NCI-H2081 treated with DMSO at 0.1 percent for 48 hours (cell line): ENCODE measurements around the gene CPXM2.

Source experiments
- DNase-seq: peaks from one replicate; lab custom pipeline; 2025; lab: John Stamatoyannopoulos, UW

CPXM2 gene

DNA sequence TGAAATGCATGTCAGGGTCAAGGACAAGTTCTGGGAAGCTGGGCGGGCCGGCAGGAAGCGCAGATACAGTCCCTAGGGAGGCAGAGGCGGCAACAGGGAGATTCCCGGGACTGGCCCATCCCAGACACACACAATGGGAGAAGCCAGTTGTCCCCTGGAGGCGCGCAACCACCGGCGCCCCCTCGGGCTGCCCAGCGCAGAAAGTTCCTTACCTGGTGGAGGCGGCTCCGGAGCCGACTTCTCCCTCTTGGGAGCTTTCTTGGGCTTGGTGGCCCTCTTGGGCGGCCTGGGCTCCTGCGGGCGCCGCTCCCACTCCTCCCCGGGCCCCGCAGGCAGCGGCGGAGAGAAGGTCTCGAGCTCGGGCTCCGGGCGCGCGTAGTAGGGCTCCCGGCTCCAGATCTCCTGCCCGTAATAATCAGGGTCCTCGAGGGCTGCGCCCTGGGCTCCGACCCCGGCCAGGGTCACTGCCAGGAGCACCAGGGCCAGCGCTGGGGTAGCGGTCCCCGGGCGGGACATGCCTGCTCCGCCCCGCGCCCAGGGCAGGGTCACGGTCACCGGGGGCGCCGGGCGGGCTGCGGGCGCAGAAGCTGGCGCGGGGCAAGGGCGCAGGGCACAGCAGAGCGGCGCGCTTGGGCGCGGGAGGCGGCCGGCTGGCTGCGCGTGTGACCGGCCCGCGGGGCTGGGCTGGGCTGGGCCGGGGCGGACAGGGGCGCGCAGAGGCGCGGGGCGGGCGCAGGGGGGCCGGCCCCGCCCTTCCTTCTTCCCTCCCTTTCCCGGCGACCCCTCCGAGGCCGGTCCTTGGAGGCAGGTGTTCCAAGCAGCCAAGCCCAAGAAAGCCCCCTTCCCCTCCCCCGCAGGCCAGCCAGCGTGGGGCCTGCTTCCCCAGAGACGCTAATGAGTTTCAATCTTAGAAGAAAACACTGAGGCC is at the start of gene CPXM2:
CPXM2 (minus strand) TSS at position 664 of the 928 bp plus-strand sequence; CDS start at position 516, 148 bp downstream.
- DNase-seq, result no peak

DNA sequence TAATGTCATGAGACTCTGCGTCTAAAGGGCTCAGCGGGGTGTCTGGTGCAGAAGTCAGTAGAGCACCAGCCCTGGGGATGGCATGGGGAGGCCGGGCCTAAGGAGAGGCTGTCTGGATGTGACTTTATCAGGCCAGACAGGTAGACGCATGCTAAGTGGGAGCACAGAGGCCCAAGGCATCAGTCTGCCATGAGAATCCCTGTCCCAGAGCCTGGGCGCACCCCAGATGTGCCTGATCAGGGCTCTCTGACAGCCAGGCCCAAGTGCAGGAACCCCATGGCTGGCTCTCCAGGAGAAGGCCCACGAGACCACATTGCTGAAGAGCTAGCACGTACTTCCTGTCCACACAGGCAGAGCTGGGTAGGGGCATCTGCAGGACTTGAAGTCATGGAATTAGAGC is 48.0 kb upstream of the CPXM2 start:
- no peak for DNase-seq

DNA sequence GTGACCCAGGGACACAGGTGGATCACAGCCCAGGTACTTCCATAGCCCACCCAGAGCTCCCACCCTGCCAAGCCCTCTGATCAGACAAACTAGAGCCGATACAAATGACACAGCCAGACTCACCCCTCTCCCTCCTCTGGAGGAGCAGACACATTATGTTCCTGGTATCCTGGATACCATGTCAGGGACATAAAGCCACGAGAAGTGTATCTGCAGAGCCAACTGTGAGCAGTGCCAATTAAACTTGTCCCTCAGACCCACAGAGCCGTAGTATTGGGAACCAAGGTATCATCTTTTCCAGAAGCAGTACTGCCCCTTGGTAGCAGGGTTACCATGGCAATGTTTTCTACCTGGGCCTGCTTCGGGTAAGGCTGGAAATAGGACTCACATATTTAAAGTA is 47.3 kb upstream of the CPXM2 start:
- no peak for DNase-seq

DNA sequence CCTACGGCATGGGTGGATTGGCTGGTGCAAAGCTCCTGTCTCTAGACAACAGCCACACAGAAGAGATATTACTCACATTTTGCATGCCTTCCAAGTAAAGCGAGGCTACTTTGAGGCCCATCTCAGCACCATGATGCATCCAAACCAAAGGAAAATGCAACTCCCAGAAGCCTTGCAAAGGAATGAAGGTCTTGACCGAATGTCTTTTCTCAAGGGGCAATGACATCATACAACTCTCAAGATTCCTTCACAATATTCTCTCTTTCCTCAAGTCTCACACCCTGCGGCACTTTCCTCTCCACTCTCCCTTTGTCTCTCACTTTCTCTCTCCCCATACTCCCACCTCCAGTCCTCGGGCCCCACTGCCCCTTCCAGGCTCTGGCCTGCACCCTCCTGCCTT is 44.8 kb upstream of the CPXM2 start:
- no peak for DNase-seq

DNA sequence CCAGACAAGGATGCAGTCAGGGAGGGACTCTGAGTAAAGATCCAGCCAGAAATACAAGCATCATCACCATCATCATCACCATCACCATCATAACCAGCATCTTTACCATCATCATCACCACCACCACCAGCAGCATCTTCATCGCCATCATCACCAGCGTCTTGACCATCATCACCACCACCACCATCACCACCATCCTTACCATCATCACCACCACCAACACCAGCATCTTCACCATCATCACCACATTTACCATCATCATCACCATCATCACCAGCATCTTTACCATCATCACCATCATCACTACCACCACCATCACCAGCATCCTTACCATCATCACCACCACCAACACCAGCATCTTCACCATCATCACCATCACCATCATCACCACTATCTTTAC is 44.1 kb upstream of the CPXM2 start:
- no peak for DNase-seq

DNA sequence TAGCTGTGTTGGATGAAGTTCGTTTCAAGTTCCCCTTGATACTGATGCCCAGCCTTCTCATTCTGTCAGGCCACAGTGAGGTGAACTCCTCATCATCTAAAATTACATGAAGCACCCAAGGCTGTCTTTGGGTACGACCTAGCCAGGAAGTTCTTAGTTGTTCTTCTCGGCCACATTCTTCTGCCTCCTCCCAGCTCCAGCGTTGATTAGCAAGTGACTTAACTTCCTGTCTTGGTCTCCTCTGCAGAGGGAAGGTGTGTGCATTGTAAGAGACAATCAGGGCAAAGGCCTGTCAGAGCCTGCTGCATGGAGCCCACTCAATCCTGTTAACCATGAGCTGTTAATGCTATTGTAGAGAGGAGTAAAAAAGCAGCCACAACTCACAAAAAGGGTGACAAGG is 43.2 kb upstream of the CPXM2 start:
- no peak for DNase-seq

DNA sequence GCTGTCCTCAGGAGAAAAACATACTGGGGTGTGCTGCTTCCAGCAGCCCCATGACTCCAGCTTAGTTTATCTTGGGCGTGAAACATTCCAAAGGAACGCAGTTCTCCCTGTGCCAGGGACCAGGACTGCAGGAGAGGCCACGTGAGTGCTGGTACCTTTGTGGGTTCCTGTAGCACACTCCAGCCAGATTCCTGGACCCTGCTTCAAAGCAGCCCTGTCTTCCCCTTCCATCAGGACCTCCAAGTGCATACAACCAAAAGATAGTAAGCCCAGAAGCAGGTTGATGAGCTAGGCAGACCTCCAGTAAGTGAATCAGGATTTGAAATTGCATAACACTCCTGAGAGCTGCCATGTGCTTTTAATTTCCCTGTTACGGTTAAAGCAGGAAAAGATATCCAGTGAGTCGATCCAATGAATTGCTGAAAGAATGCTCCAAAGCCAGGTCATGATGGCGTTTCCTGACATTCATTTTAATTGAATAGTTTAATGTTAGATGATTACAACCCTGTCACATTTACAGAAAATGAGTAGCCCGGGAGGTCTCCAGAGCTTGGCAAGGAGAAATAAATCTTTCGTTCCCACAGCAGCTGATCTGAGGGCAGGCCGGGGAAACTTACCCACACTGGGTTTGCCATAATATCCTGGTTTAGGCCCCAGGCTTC is 38.9 kb upstream of the CPXM2 start:
- no peak for DNase-seq

DNA sequence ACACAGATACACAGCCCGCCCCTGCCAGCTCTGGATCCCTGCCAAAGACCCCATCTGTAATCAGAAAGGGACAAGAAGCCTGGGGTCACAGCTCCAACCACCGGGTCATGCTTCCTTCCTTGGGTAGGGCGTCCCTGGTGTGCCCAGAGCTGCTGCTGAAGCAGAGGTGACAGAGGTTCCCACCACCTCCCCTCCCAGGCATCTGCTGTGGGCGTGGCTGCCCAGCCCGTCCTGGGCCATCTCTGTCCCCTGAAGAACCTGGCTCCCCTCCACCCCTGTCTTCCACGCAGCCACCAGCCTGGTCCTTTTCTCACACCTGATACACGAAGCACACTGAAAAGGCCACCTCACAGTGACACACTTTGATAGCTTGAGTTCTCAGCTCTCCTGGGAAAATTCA is 38.2 kb upstream of the CPXM2 start:
- no peak for DNase-seq

DNA sequence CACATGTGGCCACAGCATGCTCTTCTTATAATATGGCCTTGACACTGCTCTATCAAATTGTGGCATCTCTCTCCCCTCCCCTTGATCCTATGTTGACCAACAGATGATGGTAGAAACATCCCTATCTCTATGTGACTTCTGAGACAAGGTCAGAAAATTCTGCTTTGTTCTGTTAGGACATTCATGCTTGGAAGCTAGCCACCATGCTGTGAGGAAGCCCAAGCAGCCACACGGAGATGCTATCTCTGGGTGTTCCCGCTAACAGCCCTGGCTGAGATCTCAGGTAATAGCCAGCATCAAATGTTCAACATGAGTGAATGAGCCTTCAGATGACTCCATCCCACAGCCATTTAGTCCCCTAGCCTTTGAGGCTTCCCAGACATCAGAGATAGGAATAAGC is 36.8 kb upstream of the CPXM2 start:
- DNase-seq, result no peak

DNA sequence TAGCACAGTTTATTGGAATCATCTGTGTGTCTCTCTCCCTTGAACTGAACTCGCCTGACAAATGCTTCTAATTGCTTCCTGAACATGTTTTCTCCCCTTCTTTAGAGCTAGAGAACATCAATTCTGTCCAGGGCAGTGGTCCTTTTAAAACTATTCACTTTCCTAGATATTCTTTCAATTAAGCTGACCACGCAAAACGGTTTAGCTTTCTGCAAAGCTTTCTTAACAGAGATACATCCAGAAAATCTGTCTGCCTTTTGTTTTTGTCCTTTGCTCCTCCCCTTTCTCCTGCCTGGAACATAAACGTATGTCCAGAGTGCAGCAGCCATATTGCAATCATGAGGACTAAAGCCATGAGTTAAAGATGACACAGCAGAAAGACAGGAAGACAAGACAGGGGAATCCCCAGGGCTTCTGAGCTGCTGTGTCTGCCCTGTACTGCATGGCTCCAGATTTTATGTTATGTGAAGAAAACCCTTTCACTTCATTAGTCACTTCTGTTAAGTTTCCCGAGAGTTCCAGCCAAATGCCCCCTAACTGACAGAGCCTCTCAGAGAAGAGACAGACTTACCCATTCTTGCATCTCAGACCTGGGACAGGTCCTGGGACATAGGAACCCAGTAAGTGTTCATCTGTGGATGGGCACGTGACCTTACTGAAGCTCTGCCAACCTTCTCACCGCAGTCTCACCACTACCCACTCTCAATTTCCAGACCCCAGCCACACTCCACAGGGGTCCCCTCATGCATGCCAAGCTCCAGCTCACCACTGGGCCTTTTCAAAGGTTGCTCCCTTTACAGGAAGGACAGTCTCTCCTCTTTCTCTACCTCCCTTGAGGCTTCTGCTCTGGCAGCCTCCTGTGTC is 35.0 kb upstream of the CPXM2 start:
- no peak for DNase-seq

DNA sequence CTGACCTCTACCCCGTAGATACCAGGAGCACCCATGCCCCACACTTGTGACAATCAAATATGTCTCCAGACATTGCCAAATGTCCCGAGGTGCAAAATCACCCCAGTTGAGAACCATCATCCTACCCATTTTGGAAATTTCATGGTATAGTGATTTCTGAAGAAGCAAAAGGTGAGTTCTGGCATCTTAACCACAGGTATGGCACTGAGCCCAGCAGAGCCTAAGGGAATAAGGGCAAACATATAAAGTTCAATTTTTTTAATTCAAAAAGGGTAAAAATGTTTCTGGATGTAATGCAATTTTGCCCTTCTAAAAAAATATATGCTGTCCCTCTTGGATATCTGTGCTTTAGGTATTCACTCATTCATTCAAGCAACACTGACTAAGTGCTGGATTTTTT is 30.5 kb upstream of the CPXM2 start:
- no peak for DNase-seq

DNA sequence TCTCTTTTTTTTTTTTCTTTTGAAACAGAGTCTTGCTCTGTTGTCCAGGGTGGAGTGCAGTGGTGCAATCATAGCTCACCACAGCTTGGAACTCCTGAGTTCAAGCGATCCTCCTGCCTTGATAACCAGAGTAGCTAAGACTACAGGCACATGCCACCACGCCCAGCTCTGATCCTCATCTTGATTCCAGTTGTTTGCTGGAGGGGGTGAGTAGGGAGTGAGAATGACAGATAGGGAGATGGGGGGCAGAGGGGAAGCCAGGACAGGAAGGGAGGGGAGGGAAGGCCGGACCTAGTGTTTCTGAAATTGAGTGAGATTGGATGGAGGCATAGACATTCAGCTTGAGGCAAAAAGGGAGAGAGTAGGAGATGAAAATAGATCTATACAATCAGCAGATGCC is 25.2 kb upstream of the CPXM2 start:
- no peak for DNase-seq

DNA sequence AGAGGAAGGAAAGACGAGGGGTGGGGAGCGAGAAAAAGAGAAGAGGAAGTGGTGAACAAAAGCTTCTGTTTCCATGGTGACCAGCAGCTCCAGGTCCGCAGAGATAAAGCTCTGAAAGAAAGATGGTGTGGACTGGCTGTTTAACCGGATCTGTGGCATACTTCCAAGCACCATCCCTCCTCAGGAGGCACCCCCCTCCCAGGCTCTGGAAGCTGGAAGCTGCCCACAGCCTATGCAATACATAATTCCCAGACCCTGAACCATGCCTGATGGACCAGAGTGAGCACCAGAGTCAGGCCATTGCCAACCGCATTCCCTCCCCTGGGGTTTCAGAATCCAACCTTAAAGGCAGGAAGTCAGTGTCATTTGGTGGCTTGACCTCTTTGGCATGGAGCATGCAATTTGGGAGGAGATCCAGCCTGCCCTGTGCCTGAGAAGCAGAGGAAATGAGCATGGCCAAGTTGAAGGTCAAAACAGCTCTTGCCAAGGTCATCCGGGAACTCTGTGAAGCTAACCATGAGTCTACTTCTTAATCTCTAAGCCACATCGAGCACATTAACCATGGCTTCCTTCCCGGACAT is 22.2 kb upstream of the CPXM2 start:
- no peak for DNase-seq

DNA sequence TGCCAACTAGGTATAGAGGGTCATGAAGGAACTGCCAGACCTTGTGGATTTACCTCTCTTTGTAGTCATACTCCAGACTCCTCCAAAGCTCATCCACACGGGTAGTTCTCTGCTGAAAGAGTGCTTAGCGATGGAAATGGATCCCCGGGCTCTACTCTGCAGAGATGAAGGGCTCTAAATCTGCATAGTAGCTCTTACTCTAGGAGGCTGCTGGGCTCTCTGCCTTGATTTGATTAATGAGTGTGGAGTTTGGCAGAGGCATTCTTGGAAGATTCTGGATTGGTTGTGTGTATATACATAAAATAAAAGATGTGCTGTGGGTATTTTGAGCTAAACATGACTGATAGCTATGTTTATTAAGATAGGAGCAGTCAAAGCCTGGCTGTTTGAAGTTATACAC is 21.3 kb upstream of the CPXM2 start:
- no peak for DNase-seq

DNA sequence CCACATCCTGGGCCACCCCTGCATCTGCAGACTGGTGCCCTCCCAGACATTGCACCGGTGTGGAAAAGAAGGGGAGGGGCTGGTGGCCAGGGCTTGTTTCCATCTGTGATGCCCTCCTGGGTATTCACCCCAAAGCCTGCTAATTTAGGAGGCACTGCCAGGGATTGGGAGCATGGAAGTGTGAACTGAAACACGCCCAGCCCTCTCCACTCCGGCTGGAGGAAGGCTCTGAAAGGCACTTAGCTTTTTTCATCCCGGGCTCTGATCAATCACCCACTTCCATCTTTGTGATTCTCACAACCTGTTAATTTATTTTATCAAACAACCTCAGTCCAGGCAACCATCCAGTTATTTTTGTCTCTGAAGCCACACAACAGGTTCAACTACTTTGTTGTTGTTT is 20.9 kb upstream of the CPXM2 start:
- DNase-seq, result no peak

DNA sequence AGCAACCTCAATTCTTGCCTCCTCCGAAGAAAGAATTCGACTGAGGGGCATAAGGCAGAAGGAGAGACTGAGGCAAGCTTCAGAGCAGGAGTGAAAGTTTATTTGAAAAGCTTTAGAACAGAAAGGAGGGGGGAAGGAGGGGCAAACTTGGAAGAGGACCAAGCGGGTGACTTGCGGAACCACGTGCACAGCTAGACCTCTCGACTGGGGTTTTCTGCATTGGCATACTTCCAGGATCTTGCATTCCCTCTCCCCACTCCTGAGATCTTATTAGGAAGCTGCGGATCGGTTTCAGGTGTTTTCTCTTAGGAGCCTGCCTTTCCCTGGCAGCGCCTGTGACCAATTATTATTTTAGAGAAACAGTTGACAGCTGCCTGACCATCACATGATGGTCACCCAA is 20.3 kb upstream of the CPXM2 start:
- no peak for DNase-seq

DNA sequence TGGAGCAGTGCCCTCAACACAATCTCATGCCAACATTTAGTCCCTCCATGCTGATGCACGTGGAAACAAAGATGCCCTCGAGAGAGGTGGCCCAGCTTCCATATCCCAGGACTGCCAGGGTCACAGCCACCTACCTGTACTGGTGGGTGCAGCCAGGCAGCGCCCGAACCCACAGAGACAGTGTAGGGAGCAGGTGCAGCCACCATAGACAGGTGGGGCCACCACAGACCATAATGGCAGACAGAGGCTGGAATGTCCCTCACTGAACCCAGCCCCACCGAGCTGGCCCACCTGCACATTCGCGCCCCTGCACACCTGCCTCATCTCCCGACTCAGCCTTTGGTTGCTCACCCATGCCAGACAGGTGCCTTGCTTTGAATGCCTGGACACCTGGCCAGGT is 18.3 kb upstream of the CPXM2 start:
- no peak for DNase-seq

DNA sequence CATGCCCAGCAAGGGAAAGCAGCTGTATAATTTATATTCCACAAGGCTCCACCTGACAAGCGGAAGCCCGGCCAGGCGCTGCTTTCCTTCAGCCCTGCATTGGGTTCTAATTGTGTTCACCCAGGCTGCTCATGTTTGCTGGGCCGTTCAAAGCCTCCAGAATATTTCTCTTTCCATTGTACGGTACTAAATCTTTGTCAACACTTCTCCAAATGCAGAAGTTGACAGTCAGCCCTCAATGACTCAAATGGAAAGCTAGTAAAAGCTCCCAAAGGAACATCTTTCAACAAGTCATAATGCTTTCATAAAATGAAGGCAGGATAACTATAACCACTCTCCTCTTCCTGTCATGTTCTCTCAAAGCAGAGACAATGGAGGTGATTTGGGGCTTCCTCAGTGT is 17.8 kb upstream of the CPXM2 start:
- no peak for DNase-seq

DNA sequence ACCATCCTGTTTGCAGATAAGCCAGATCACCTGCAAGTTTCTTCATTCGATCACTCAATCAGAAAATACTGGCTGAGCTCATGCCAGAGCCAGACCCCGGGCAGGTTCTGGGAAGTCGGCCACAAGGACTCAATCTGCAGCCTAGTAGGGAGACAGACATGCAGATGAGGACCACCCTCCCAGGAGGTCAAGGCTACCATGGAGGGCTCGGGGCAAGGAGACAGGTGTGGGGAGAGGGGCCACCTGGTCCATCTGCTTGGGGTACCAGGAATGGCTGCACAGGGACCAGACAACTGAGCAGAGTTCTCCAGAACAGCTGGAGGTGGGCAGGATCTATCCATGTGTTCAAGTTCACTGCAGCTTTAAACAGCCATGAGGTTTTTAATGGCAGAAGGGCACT is 16.8 kb upstream of the CPXM2 start:
- DNase-seq, result no peak

DNA sequence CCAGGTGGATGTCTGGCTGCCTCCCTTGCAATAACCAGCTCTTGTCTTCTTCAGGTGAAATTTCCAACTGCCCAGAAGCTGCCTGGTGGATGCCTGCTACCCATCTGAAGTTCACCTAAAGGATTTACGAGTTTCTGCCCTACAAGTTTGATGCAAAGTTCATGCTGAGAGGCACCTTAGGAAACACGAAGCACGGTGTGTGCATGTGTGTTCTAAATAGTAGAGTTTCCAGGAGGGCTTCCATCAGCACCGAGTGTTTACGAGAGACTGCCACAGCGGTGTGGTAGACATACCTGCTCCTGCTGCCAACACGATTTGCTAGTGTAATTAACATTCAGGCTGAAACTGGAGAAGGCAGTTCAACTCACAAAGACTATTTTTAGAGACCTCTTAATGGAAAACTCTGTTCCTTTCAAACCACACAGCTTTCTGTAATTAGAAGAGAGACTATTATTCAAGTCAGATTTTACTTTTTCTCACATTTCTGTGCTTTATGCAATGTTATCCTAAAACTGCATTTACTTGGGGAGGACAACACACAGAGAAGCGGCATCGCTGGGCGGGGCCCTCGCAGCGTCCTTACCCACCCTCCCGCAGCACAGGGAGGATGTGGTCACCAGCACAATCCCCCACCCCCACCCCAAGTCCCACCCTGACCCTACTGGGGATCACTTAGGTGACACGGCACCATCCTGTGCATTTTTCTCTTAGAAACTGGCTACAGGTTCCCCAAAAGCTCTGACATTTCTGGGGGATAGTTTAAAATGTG is 15.5 kb upstream of the CPXM2 start:
- DNase-seq, result no peak

DNA sequence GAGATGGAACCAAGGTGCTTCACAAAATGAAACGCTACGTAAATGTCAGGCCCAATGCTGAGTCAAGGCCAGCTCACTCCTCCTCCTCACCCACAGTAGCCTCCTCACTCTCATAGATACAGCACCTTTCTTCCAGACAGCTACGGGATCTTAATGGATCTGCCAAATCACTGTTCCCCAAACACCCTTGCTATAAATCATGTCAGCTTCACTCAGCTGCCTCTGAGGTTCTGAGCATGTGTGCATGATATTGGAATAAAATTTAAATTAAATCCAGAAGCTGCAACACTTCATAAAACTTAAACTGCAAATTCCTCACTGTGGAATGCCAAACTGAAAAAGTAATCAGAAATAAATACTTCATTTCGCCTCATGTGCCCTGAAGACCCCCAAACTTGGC is 14.7 kb upstream of the CPXM2 start:
- no peak for DNase-seq
